Testis (tissue), 3 donors: ENCODE measurements around the gene ZIC1. TPM values are rescaled to one million over a fixed set of nuclear protein-coding genes. Genes with fewer than 3 reads are reported as not detected.

ENCODE experiments used
- DNase-seq: peaks from one replicate; pipeline ENCODE4 v3.0.0-alpha.2; 2019
- H3K27ac ChIP-seq, 2 donors: fragments of 200-600 bp; sonication (generic); one replicate each; pipeline ENCODE4 v1.5.1; 2019
- H3K27me3 ChIP-seq: fragments of 200-600 bp; sonication (generic); one replicate; pipeline ENCODE4 v1.5.1; 2019
- H3K36me3 ChIP-seq: fragments of 200-600 bp; sonication (generic); one replicate; pipeline ENCODE4 v1.5.1; 2017; ENCODE audit warnings: low read depth; ENCODE audit errors: missing control alignments
- H3K4me1 ChIP-seq: fragments of 200-600 bp; sonication (generic); one replicate; pipeline ENCODE4 v1.5.1; 2019
- H3K4me3 ChIP-seq, 2 donors: fragments of 200-600 bp; sonication (generic); one replicate each; pipeline ENCODE4 v1.5.1; 2017 to 2019
- H3K9me3 ChIP-seq: fragments of 200-600 bp; sonication (generic); one replicate; pipeline ENCODE4 v1.5.1; 2017
- POLR2A ChIP-seq: fragments of 450-650 bp; IDR thresholded peaks from one replicate; pipeline ENCODE4 v1.6.1; 2017; ENCODE audit warnings: antibody characterized with exemption, mild to moderate bottlenecking, moderate library complexity
- WGBS, 2 donors: methylation state at CpG; one replicate each; pipeline ENCODE4 v1.1.5; 2018; 5-methylcytosine and 5-hydroxymethylcytosine counted together
- intact Hi-C: fragments of 100-400 bp; cut with DNase I; formaldehyde crosslinking; loops from one replicate; pipeline ENCODE4 v1.15.1; 2023; ENCODE audit warnings: low total_unique reads
- polyA plus RNA-seq: library from polyadenylated mRNA; stranded (reverse); fragments of 350-450 nt; fragmentation: Illumina TruSeq; extraction: RNeasy Lipid Tissue Mini Kit (QIAGEN cat#74804); gene quantifications from one replicate; pipeline ENCODE4 v1.2.3, GENCODE V29; 2014; ENCODE audit warnings: low read depth, low replicate concordance; ENCODE audit not compliant: insufficient read depth
- total RNA-seq, 2 donors: library from RNA; depleted of rRNA; stranded (reverse); fragments of >200 nt; gene quantifications; one replicate each; pipeline ENCODE4 v1.2.3, GENCODE V29; 2016
- TF ChIP-seq, protein P1 (sequence below), 3 experiments: fragments of 450-650 bp in 2 of 3; fragments of 200-600 bp in 1 of 3; sonication (generic) in 1 of 3; IDR thresholded peaks; one replicate each; pipeline ENCODE4 v1.5.1; 2016 to 2019; ENCODE audit warnings: antibody characterized with exemption in 3 of 3, mild to moderate bottlenecking in 2 of 3, moderate library complexity in 1 of 3

ZIC1 gene
- total and polyA plus RNA-seq, 3 donors from 2014 or later = 1.4 to 3.5 (median 3.3) TPM

DNA sequence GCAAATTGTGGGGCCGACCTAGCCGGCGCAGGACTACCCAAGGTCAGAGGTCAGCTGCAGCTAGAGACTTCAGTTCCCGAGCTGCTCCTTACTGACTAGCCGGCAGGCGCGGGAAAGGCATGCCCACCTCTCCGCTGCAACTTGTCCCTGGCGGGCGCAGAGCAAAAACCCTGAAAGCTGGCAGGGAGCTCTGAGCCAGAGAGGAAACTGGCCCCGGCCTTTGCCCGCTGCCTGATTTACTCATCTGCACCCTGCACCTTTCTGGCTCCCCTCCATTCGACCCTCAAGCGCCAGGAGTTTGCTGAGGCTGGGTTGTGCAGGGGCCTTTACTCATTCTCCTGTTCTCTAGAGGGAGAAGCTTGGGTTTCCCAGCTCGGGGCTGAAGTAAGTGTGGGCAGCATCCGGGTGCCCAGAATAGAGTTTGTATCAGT lies 4.3 kb upstream of the ZIC1 start:
- Histone ChIP-seq H3K4me3 (no peak overlapping the region), H3K36me3 (no peaks in the 10 kb centered on the region), H3K27ac (no peak overlapping the region), H3K27me3 (no peaks in the 10 kb centered on the region), H3K9me3 (no peaks in the 10 kb centered on the region), H3K4me1 (no peaks in the 10 kb centered on the region)
- no peak for DNase-seq
- intact Hi-C loops = no loop called here
- whole genome bisulfite sequencing, 2 donors = 16% methylated on average over 16 of the region's 16 CpGs
- TF ChIP-seq, protein P1, sequence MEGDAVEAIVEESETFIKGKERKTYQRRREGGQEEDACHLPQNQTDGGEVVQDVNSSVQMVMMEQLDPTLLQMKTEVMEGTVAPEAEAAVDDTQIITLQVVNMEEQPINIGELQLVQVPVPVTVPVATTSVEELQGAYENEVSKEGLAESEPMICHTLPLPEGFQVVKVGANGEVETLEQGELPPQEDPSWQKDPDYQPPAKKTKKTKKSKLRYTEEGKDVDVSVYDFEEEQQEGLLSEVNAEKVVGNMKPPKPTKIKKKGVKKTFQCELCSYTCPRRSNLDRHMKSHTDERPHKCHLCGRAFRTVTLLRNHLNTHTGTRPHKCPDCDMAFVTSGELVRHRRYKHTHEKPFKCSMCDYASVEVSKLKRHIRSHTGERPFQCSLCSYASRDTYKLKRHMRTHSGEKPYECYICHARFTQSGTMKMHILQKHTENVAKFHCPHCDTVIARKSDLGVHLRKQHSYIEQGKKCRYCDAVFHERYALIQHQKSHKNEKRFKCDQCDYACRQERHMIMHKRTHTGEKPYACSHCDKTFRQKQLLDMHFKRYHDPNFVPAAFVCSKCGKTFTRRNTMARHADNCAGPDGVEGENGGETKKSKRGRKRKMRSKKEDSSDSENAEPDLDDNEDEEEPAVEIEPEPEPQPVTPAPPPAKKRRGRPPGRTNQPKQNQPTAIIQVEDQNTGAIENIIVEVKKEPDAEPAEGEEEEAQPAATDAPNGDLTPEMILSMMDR (IDR thresholded peaks at IDR 0.05) = no peak
- no peak for TF ChIP-seq POLR2A

DNA sequence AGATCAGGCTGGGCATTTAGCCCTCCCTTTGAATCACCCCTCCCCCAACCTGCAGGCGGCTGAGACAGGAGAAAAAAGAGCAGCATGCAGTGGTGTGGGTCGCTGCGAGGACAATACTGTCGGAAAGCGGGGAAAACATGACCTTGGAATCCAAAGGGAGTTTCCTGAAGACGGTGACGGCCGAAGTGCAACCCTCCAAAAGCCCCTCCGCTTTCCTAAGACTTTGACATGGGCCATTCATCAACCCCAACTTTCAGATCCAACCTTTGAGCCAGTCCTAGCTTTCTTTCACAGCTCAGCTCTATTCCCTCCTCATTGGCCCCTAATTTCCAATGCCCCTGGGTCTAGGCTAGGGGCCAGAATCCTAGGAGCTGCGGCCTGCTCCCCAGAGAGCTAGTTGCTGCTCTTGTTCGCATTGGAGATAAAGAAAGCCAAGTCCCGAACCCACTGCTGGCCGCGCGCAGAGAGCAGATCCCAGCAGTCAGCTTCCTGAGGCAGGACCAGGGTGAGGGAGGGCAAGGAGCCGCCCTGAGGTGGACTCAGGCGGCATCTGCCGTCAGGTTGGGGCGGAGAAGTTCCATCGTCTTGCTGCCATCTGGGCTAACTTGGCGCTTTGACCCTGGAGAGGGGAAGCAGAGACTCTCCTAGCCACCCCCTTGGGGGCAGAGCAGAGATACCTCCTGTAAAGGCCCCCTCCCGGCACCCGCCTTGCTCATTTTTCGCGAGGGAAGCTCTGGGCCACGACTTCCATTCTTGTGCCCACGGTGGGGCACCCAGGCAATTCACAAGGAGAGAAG lies 3.7 kb upstream of the ZIC1 start:
- TF ChIP-seq, protein P1 (IDR thresholded peaks at IDR 0.05) = no peak
- TF ChIP-seq POLR2A = no peak
- no peak for DNase-seq

DNA sequence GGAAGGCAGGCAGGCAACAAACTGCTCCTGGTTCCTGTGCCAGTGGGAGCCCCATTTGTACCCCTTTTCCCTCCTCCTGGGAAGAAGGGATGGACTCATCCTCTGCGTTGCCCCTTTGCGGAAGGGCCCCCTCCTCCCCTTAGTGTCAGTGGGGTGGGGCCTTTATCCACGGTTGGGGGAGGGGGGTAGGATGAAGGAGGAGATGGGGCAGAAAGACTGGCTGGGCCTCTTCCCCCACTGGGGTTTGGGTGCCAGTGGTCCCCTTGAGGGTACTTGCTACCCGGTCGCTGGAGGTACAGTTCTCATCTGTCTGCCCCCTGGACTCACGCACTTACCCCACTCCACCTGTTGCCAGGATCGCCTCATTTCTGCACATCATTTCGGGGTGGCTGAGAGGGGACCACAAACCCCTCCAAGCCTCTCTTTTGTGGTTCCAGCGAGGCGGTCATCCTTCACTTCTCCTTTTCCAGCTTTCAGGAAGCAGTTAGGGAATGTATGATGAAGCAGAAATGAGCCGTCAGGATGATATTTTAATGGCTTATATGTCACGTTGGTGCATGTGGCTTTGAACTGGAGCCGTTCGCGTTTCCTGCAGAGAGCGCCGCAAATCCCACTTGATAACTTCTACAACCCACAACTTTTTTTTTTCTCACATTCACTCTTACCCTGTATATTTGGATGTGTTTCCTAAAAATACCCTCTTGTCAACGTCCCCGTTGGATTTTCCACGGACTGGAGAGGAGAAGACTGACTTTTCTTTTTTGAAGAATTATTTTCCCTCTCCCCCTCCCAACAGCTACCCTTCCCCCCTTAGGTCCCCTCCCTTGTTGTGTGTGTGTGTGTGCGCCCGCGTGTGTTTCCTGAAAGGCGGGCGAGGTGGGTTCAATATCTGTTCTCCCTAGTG lies 2.9 kb upstream of the ZIC1 start, which contains the start of gene ZIC4:
Gene ZIC4 (minus strand): TSS at position 516 of the 904 bp plus-strand sequence. CDS start 3,746 bp downstream, outside the sequence.
- Histone ChIP-seq H3K9me3 (no peaks in the 10 kb centered on the region), H3K36me3 (no peaks in the 10 kb centered on the region), H3K4me3 (no peak within 1 kb of the TSS), H3K27ac (no peak within 1 kb of the TSS), H3K27me3 (no peaks in the 10 kb centered on the region), H3K4me1 (peaks cover 7% of the 10 kb centered on the region)
- WGBS, 2 donors = 7 to 9% methylated on average over 24 to 25 of the region's 25 CpGs
- intact Hi-C loops = no loop called here
- TF ChIP-seq, protein P1 (IDR thresholded peaks at IDR 0.05) = no peak
- TF ChIP-seq POLR2A = no peak
- no peak for DNase-seq

More for the DNA sequence above, 3.7 kb upstream of the ZIC1 start:
- Histone ChIP-seq H3K36me3 (no peaks in the 10 kb centered on the region), H3K4me1 (peaks cover 2% of the 10 kb centered on the region), H3K4me3 (no peak overlapping the region), H3K9me3 (no peaks in the 10 kb centered on the region), H3K27me3 (no peaks in the 10 kb centered on the region), H3K27ac (no peak overlapping the region)
- intact Hi-C loops = no loop called here
- WGBS, 2 donors = 5 to 9% methylated on average over 20 to 27 of the region's 27 CpGs

DNA sequence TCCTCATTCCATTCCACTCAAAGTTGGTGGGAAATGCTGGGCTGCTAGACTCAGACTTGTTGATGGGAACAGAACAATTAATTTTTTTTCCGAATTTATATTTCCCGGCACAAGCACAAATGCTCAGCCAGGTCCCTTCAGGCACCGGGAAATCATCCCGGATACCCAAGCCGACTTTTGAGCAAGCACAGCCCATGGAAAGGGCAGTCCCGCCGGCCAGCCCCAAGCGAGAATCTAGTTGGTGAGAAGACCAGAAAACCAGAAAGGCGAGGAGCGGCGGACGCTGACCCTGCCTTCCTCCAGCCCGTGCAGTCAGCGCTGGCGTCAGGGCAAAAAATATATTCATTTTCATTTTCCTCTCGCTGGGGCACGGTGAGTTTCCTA lies 2.1 kb upstream of the ZIC1 start:
- H3K27ac ChIP-seq = no peak overlapping the region
- H3K4me1 ChIP-seq = peaks cover 7% of the 10 kb centered on the region
- 7 to 10% methylated on average over 17 of the region's 17 CpGs for WGBS, 2 donors

More for the DNA sequence above, 2.1 kb upstream of the ZIC1 start:
- Histone ChIP-seq H3K9me3 (no peaks in the 10 kb centered on the region), H3K27me3 (no peaks in the 10 kb centered on the region), H3K4me3 (no peak overlapping the region), H3K36me3 (no peaks in the 10 kb centered on the region)
- DNase-seq = no peak
- no peak for TF ChIP-seq POLR2A
- TF ChIP-seq, protein P1 (IDR thresholded peaks at IDR 0.05) = no peak
- intact Hi-C loops = no loop called here
